ENCODE results near the gene RIMS1.

The RIMS1 gene

GRCh38 chr6:72042088-72042487, 155.7 kb downstream of the RIMS1 start:
- 0 out of 2 replicates have a peak, but pooled peaks cover 4% of the 10 kb centered on the region for H4K20me1 ChIP-seq (ENCODE audit: low read depth, low read length)
- no peak for TF ChIP-seq EZH2phosphoT487 (conservative IDR thresholded peaks at IDR 0.05; ENCODE audit: low read length)
- no peak for TF ChIP-seq CTCF (IDR thresholded peaks at IDR 0.05; ENCODE audit: insufficient read depth, low read length, poor library complexity, severe bottlenecking)
- no peak overlapping the region for H2AFZ ChIP-seq (ENCODE audit: low read depth, low read length, severe bottlenecking)
- H3K4me2 ChIP-seq (ENCODE audit: low read depth, low read length, poor library complexity, severe bottlenecking), result no peak overlapping the region
- no peaks in the 10 kb centered on the region for H3K9me2 ChIP-seq (replicated peaks; ENCODE audit: insufficient read depth, low read length)
- no peaks in the 10 kb centered on the region for H3K36me3 ChIP-seq (ENCODE audit: low read length)
- H3K79me2 ChIP-seq (ENCODE audit: insufficient read depth, low read length), result no peaks in the 10 kb centered on the region
- no peak overlapping the region for H3K4me3 ChIP-seq (ENCODE audit: insufficient read depth, low read length, poor library complexity, severe bottlenecking)
- H3K27ac ChIP-seq (ENCODE audit: low read depth, low read length), result no peak overlapping the region
- H3F3A ChIP-seq (ENCODE audit: insufficient read depth), result no peaks in the 10 kb centered on the region
- no peak overlapping the region for H3K9ac ChIP-seq (ENCODE audit: low read length)
- no peaks in the 10 kb centered on the region for H3K27me3 ChIP-seq (ENCODE audit: low read length)
- H3K9me3 ChIP-seq (ENCODE audit: insufficient read depth, low read length), result no peaks in the 10 kb centered on the region

- Histone ChIP-seq H2AFZ (ENCODE audit: low read depth, low read length, severe bottlenecking) (no peak overlapping the region), H3F3A (ENCODE audit: insufficient read depth) (no peaks in the 10 kb centered on the region), H3K9ac (ENCODE audit: low read length) (no peak overlapping the region)
These were observed 161.7 kb downstream of the RIMS1 start for GRCh38 chr6:72048080-72048479.

GRCh38 chr6:72049376-72049775, 163.0 kb downstream of the RIMS1 start:
- Histone ChIP-seq H3K4me2 (ENCODE audit: low read depth, low read length, poor library complexity, severe bottlenecking) (no peak overlapping the region), H2AFZ (ENCODE audit: low read depth, low read length, severe bottlenecking) (no peak overlapping the region), H3K79me2 (ENCODE audit: insufficient read depth, low read length) (no peaks in the 10 kb centered on the region), H4K20me1 (ENCODE audit: low read depth, low read length) (no peaks in the 10 kb centered on the region), H3K4me3 (ENCODE audit: insufficient read depth, low read length, poor library complexity, severe bottlenecking) (no peak overlapping the region), H3K36me3 (ENCODE audit: low read length) (no peaks in the 10 kb centered on the region), H3K9ac (ENCODE audit: low read length) (no peak overlapping the region), H3K9me3 (ENCODE audit: insufficient read depth, low read length) (no peaks in the 10 kb centered on the region), H3F3A (ENCODE audit: insufficient read depth) (no peaks in the 10 kb centered on the region), H3K27ac (ENCODE audit: low read depth, low read length) (no peak overlapping the region), H3K27me3 (ENCODE audit: low read length) (no peaks in the 10 kb centered on the region), H3K9me2 (replicated peaks; ENCODE audit: insufficient read depth, low read length) (no peaks in the 10 kb centered on the region)
- TF ChIP-seq CTCF (IDR thresholded peaks at IDR 0.05; ENCODE audit: insufficient read depth, low read length, poor library complexity, severe bottlenecking) (no peak), EZH2phosphoT487 (conservative IDR thresholded peaks at IDR 0.05; ENCODE audit: low read length) (no peak)

More at GRCh38 chr6:72048080-72048479, 161.7 kb downstream of the RIMS1 start:
- Histone ChIP-seq H3K9me2 (replicated peaks; ENCODE audit: insufficient read depth, low read length) (no peaks in the 10 kb centered on the region), H3K9me3 (ENCODE audit: insufficient read depth, low read length) (no peaks in the 10 kb centered on the region), H3K4me2 (ENCODE audit: low read depth, low read length, poor library complexity, severe bottlenecking) (no peak overlapping the region), H3K27ac (ENCODE audit: low read depth, low read length) (no peak overlapping the region), H3K36me3 (ENCODE audit: low read length) (no peaks in the 10 kb centered on the region), H4K20me1 (ENCODE audit: low read depth, low read length) (no peaks in the 10 kb centered on the region), H3K4me3 (ENCODE audit: insufficient read depth, low read length, poor library complexity, severe bottlenecking) (no peak overlapping the region), H3K27me3 (ENCODE audit: low read length) (no peaks in the 10 kb centered on the region), H3K79me2 (ENCODE audit: insufficient read depth, low read length) (no peaks in the 10 kb centered on the region)
- TF ChIP-seq EZH2phosphoT487 (conservative IDR thresholded peaks at IDR 0.05; ENCODE audit: low read length) (no peak), CTCF (IDR thresholded peaks at IDR 0.05; ENCODE audit: insufficient read depth, low read length, poor library complexity, severe bottlenecking) (no peak)

All from SU-DHL-6 (cell line).